GM12864 (cell line): ENCODE results near the gene TRAPPC2L.

Experiments used
- DNase-seq: peaks from one replicate; pipeline ENCODE4 v3.0.0-alpha.2; 2011; ENCODE audit warnings: low read depth
- H3K4me3 ChIP-seq: 2 replicates; pipeline ENCODE4 v1.5.1; 2011; ENCODE audit warnings: mild to moderate bottlenecking, low read depth, low read length, control low read depth
- TF ChIP-seq, protein P1 (sequence below): IDR thresholded peaks from 2 replicates; pipeline ENCODE4 v1.5.1; 2011; ENCODE audit warnings: low read depth, mild to moderate bottlenecking, moderate library complexity, low read length, control low read depth, inconsistent platforms; ENCODE audit errors: missing control alignments

TRAPPC2L gene

DNA sequence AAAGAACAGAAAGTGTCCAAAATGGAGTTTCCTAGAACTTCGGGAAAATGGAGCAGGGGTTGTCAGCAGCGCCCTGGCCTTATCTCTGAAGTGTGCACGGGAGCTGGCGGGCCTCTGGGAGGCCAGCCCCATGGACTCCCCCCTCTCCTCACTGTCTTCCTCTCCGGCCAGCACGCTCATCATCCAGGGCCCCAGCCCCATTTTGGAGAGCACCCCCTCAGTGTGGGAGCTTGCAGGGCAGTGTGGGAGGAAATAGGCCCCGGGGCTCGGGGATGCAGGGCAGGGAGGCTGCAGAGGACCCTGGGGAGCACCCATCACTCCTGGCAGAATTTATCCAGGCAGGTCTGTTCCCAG is 14.4 kb downstream of the TRAPPC2L start:
- TF ChIP-seq, protein P1, sequence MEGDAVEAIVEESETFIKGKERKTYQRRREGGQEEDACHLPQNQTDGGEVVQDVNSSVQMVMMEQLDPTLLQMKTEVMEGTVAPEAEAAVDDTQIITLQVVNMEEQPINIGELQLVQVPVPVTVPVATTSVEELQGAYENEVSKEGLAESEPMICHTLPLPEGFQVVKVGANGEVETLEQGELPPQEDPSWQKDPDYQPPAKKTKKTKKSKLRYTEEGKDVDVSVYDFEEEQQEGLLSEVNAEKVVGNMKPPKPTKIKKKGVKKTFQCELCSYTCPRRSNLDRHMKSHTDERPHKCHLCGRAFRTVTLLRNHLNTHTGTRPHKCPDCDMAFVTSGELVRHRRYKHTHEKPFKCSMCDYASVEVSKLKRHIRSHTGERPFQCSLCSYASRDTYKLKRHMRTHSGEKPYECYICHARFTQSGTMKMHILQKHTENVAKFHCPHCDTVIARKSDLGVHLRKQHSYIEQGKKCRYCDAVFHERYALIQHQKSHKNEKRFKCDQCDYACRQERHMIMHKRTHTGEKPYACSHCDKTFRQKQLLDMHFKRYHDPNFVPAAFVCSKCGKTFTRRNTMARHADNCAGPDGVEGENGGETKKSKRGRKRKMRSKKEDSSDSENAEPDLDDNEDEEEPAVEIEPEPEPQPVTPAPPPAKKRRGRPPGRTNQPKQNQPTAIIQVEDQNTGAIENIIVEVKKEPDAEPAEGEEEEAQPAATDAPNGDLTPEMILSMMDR, result no peak
- H3K4me3 ChIP-seq, result no peak overlapping the region
- DNase-seq, result no peak

DNA sequence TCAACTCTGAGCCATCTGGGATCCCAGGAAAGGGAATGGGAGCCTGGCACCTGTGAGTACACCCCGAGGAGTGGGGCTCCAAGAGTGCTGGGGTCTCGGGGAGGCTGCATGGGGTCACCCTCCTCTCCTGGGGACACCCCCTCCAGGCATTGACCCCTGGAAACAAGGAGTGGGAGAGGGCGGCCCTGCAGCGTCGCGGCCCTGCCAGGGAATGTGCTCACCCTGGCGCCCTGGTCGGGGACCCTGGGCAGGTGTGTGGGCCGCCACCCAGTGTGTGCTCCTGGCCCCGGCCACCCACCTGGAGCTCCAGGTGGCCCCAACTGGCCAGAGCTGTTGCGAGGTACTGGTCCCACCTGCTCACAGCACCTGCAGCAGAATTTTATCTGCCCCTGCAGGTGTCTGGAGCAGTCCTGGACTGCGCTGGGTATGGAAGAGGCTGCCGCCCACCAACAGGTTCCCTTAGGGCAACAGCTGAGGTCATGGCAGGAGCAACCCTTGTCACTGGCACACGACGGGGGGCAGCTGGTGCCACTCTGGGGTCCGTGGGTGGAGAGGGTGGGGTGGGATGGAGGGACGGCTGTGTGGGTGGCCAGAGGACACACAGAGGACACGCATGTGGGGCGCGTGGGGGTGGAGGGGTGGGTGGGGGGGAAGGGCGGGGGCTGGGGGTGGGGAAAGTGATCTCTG is 14.9 kb downstream of the TRAPPC2L start:
- DNase-seq, result no peak
- TF ChIP-seq, protein P1, result no peak

DNA sequence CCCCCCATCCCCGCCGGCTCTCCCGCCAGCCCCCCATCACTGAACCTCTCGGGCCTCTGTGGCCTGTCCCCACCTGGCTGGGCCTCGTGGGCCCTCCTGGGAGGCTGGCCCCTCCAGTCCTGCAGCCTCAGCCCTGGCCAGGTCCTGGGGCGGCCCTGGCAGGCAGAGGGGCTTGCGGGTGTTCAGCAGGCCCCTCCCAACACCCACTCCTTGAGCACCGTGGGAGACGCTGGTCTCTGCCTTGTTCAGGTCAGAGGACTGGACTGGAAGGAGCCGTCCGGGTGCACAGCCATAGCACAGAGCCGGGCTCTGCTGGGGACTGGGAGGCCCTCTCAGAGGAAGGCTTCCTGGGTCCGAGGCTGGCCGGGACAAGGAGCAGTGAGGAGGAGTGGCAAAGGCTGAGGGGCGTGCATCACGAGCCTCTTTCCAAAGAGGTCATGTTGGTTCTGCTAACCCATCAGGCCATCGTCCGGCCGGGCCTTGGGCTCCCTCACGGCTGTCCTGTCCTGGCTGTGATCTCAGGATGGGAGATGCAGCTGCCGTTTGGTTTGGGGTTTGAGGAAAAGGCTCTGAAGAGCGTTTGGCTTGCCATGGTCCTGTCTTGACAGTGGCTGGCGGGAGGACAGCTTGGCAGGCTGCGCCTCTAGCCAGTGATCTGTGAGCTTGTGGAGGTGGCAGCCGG is 15.9 kb downstream of the TRAPPC2L start:
- DNase-seq, result no peak
- TF ChIP-seq, protein P1, result no peak
- H3K4me3 ChIP-seq, result no peak overlapping the region

More for the DNA sequence above, 14.9 kb downstream of the TRAPPC2L start:
- no peak overlapping the region for H3K4me3 ChIP-seq

DNA sequence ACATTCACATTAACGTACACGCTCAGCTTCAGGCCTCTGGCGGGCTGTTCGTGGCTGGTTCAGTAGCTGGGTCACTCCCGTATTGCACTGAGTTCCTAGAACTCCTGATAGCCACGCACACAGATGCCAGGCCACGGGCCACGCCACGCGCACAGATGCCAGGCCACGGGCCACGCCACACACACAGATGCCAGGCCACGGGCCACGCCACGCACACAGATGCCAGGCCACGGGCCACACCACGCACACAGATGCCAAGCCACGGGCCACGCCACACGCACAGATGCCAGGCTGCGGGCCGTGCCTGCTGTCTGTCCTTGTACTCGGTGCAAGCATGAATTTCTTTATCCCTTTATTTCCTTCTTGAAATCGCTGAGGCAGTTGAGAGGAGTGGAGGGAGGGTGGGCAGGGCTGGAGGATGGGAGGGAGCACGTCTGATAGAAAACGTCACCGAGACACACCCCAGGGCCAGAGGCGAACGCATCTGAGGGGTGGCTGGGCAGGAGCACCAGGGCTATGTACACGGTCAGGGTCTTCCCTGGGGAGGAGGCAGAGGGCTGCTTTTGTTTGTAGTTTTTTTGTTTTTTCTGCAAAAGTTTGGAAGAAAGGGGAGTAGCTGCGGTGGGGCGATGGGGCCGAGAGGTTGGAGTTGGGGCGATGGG is 18.1 kb downstream of the TRAPPC2L start:
- TF ChIP-seq, protein P1, result no peak
- DNase-seq, result no peak
- no peak overlapping the region for H3K4me3 ChIP-seq

DNA sequence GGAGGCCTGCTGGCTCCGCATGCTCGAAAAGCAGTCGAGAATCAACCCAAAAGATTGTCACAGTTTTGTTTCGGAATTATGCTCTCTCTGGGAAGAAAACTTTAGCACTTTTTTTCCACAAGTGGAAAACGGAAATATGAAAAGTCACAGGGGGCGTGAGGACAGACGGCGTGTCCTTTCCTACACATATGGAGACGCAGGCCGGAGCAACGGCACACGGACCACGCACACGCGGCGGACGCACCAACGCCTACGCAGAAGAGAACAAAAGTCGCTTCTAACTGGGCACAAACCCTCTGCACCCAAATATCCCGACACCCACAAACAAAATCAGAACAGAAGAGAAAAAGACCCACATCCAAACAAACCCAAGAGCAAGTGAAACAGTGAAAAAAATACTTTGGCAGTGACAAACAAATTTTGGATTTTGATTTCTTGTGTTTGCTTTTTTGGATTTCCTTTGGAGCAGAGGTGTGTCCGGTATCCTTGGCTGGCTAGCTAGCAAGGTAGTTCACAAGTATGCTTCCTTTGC is 18.8 kb downstream of the TRAPPC2L start:
- no peak overlapping the region for H3K4me3 ChIP-seq
- no peak for DNase-seq
- TF ChIP-seq, protein P1, result no peak

DNA sequence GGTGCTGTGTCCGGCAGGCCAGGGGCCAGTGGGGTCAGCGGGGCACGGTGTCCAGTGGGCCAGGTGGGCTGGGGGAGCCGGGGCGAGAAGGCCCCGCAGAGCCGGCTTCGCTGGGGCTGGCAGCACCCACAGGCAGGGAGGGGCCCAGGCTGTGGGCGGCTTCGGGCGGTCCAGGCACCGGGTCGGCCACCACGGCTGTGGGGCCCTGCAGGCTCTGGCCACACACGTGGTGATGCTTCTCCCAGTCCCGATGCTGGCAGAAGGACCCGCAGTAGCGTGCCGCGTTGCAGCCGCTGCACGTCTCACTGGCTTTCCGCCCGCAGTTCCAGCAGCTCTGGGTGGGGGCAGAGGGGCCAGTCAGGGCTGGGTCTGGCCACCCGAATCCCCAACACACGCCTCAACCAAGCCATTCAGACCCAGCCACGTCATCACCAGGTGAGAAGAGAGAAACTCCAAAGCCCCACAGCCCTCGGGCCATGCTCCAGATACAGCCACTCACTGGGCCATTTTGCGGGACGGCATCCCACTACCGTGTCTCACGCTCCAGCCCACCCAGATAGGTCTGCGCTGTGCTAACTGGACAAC is 20.1 kb downstream of the TRAPPC2L start:
- DNase-seq, result no peak
- H3K4me3 ChIP-seq, result no peak overlapping the region
- TF ChIP-seq, protein P1, result no peak
